ENCODE measurements around the gene ERC1.

The ERC1 gene

GRCh38 chr12:951176-951575 lies 39.8 kb upstream of the ERC1 start:
- TF ChIP-seq CTCF (IDR thresholded peaks at IDR 0.05; ENCODE audit: borderline replicate concordance, insufficient read depth, low read depth, low read length), result no peak
- no peak overlapping the region for H3K4me3 ChIP-seq (ENCODE audit: low read depth, low read length)

- no peak for TF ChIP-seq CTCF (IDR thresholded peaks at IDR 0.05; ENCODE audit: borderline replicate concordance, insufficient read depth, low read depth, low read length)
- H3K4me3 ChIP-seq (ENCODE audit: low read depth, low read length), result no peak overlapping the region
Measured at GRCh38 chr12:953776-954175, 37.2 kb upstream of the ERC1 start.

DNA sequence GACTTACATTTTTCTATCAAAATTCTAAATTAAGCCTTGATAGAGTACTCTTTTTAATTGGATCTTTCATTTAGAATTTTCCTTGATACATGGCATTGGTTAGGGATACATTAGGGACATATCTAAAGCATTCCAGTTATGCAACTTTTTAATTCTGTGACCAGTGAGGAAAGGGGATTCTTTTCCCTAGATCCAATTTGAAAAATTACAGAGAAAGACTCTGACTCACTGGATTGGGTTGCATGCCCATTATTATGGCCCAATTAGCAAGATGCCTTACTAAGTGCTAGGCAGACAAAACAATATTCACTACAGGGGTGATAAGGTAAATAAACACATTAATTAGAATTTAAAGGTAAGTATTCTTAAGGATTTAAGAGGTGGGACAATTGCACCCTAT lies 36.3 kb upstream of the ERC1 start:
- no peak overlapping the region for H3K4me3 ChIP-seq (ENCODE audit: low read depth, low read length)
- TF ChIP-seq CTCF (IDR thresholded peaks at IDR 0.05; ENCODE audit: borderline replicate concordance, insufficient read depth, low read depth, low read length), result no peak

GRCh38 chr12:955939-956338 lies 35.1 kb upstream of the ERC1 start:
- TF ChIP-seq CTCF (IDR thresholded peaks at IDR 0.05; ENCODE audit: borderline replicate concordance, insufficient read depth, low read depth, low read length), result no peak
- H3K4me3 ChIP-seq (ENCODE audit: low read depth, low read length), result no peak overlapping the region

DNA sequence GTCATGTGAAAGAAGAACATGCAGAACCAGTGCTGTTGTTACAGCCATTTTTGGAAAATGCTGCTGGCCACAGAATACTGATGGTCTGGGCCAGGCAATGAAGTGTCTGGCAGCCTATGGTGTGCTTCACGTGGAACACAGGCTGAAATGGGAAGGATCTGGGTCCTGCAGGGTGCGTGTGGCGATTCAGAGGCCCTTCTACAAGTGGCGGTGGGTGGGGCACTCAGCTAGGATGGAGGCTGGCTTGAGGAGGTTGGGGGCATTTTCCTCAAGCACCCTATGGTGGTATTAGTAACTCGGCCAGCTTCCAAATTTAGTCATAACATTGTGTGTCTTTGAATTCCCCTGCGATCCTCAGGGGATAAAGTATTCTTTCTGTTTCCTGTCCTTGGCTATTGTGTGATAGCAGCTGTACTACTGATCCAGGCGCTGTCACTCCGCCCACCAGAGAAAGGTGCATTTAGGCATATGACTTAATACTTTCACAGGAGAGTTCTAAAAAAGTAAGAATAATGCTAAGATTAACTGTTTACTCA lies 32.4 kb upstream of the ERC1 start:
- H3K4me3 ChIP-seq (ENCODE audit: low read depth, low read length), result no peak overlapping the region
- TF ChIP-seq CTCF (IDR thresholded peaks at IDR 0.05; ENCODE audit: borderline replicate concordance, insufficient read depth, low read depth, low read length), result no peak

DNA sequence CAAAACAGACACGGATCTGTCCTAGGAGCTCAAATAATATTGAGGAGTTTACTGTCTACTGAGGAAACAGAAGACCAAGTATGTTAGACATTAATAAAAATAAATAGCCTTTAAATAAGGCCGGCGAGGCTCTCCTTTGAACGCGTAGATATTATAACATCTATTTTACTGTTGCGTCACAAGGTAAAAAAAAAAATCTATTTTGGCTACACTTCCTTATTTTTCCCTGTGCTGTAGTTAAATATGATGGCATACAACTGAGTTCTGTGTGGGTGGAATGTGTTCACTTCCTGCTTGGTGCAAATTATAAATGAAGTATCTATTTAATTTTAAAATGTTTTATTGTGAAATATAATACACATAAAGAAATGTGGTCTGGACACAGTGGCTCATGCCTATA lies 24.3 kb upstream of the ERC1 start:
- TF ChIP-seq CTCF (IDR thresholded peaks at IDR 0.05; ENCODE audit: borderline replicate concordance, insufficient read depth, low read depth, low read length), result no peak
- H3K4me3 ChIP-seq (ENCODE audit: low read depth, low read length), result no peak overlapping the region

- H3K4me3 ChIP-seq (ENCODE audit: low read depth, low read length), result no peak overlapping the region
- no peak for TF ChIP-seq CTCF (IDR thresholded peaks at IDR 0.05; ENCODE audit: borderline replicate concordance, insufficient read depth, low read depth, low read length)
Measured at GRCh38 chr12:967641-968040, 23.4 kb upstream of the ERC1 start.

Measured in GM12875 (cell line).